ENCODE data around the gene CHD8.

Gene CHD8

GRCh38 chr14:21369949-21370679 lies 85.8 kb downstream of the CHD8 start:
- DNase-seq (ENCODE audit: low read depth in 1 of 2, low spot score in 1 of 2) = no peak

GRCh38 chr14:21367582-21368144 lies 88.3 kb downstream of the CHD8 start:
- DNase-seq (ENCODE audit: low read depth in 1 of 2, low spot score in 1 of 2) = no peak

GRCh38 chr14:21356511-21356910 lies 99.4 kb downstream of the CHD8 start:
- no peak for DNase-seq (ENCODE audit: low read depth in 1 of 2, low spot score in 1 of 2)

- DNase-seq (ENCODE audit: low read depth in 1 of 2, low spot score in 1 of 2) = no peak
Measured at GRCh38 chr14:21352587-21352986, 103.3 kb downstream of the CHD8 start.

GRCh38 chr14:21350539-21350938 lies 105.4 kb downstream of the CHD8 start:
- DNase-seq (ENCODE audit: low read depth in 1 of 2, low spot score in 1 of 2) = no peak

GRCh38 chr14:21347201-21347600 lies 108.7 kb downstream of the CHD8 start:
- DNase-seq (ENCODE audit: low read depth in 1 of 2, low spot score in 1 of 2) = no peak

GRCh38 chr14:21346532-21347135 lies 109.3 kb downstream of the CHD8 start:
- no peak for DNase-seq (ENCODE audit: low read depth in 1 of 2, low spot score in 1 of 2)

- no peak for DNase-seq (ENCODE audit: low read depth in 1 of 2, low spot score in 1 of 2)
Measured at GRCh38 chr14:21343035-21343794, 112.7 kb downstream of the CHD8 start.

All from activated T-helper 1 cell treated with anti-CD3 and anti-CD28 coated beads, Interleukin-2, amount 50 U/mL, for 16 hours (primary cell).